H1 (cell line): ENCODE results near the gene KCND1. TPM values are rescaled to one million over a fixed set of nuclear protein-coding genes. Genes with fewer than 3 reads are reported as not detected.

Experiments
- CTCF ChIA-PET: fragments of 300-600 bp; sonication (Branson Sonifier 250); formaldehyde crosslinking; loops from one replicate; lab custom pipeline; 2021; ENCODE audit not compliant: partially characterized antibody; lab: Charles Lee
- POLR2A ChIA-PET: fragments of 300-600 bp; sonication (Branson Sonifier 250); formaldehyde crosslinking; loops from one replicate; lab custom pipeline; 2021; ENCODE audit warnings: inconsistent platforms; ENCODE audit not compliant: partially characterized antibody; lab: Charles Lee
- DNase-seq, 2 experiments: peaks; one replicate each; pipeline versions ENCODE4 v3.0.0 to v3.0.0-alpha.2; 2010 to 2022; ENCODE audit warnings: low spot score in 2 of 2, low read depth in 1 of 2, mixed read lengths in 1 of 2
- FAIRE-seq: peaks from 2 replicates; lab custom pipeline; 2011; peaks lifted over from hg19 to GRCh38; lab: Jason Lieb, UNC
- H2AFZ ChIP-seq: 2 replicates; pipeline ENCODE4 v1.8.1; 2012; ENCODE audit warnings: low read length, inconsistent platforms
- H2AK5ac ChIP-seq: 2 replicates; pipeline ENCODE4 v1.6.1; 2013; ENCODE audit warnings: low read depth, low read length
- H2BK120ac ChIP-seq: replicated peaks from 2 replicates; pipeline ENCODE3; 2013; ENCODE audit warnings: low read depth, low read length, inconsistent platforms
- H2BK12ac ChIP-seq: 2 replicates; pipeline ENCODE4 v1.6.1; 2013; ENCODE audit warnings: low read depth, low read length
- H2BK15ac ChIP-seq: 2 replicates; pipeline ENCODE4 v1.6.1; 2013; ENCODE audit warnings: low read length
- H2BK20ac ChIP-seq: 2 replicates; pipeline ENCODE4 v1.6.1; 2013; ENCODE audit warnings: low read length
- H2BK5ac ChIP-seq: 2 replicates; pipeline ENCODE4 v1.6.1; 2013; ENCODE audit warnings: low read depth, low read length
- H3K14ac ChIP-seq: 2 replicates; pipeline ENCODE4 v1.6.1; 2013; ENCODE audit warnings: inconsistent platforms; ENCODE audit not compliant: insufficient read length
- H3K18ac ChIP-seq: 2 replicates; pipeline ENCODE4 v1.6.1; 2013; ENCODE audit warnings: low read length; ENCODE audit errors: extremely low read depth
- H3K23ac ChIP-seq: 2 replicates; pipeline ENCODE4 v1.6.1; 2013; ENCODE audit warnings: inconsistent platforms; ENCODE audit not compliant: insufficient read length
- H3K23me2 ChIP-seq: 2 replicates; pipeline ENCODE4 v1.6.1; 2013; ENCODE audit warnings: low read depth, low read length
- H3K27ac ChIP-seq: 2 replicates; pipeline ENCODE4 v1.6.1; 2011; ENCODE audit warnings: low read depth, low read length, inconsistent platforms
- H3K27me3 ChIP-seq, 4 experiments: replicated peaks in 1 of 4; 1 replicate in 1 of 4; 2 replicates in 3 of 4; pipeline versions ENCODE4 v1.6.1 to v1.8.1; 2011 to 2013; ENCODE audit warnings: low read length in 3 of 4, mild to moderate bottlenecking in 3 of 4, inconsistent platforms in 2 of 4, mixed read lengths in 2 of 4, moderate library complexity in 1 of 4; ENCODE audit not compliant: control insufficient read depth in 3 of 4, insufficient read depth in 3 of 4; ENCODE audit errors: extremely low read depth in 1 of 4
- H3K36me3 ChIP-seq, 4 experiments: 2 replicates each; pipeline versions ENCODE4 v1.6.1 to v1.8.1; 2011 to 2013; ENCODE audit warnings: mild to moderate bottlenecking in 4 of 4, low read length in 3 of 4, moderate library complexity in 2 of 4, control low read depth in 1 of 4, inconsistent platforms in 1 of 4; ENCODE audit not compliant: insufficient read depth in 4 of 4, control insufficient read depth in 2 of 4
- H3K4ac ChIP-seq: replicated peaks from 2 replicates; pipeline ENCODE3; 2013; ENCODE audit warnings: low read length, low read depth, mixed read lengths, inconsistent platforms; ENCODE audit not compliant: insufficient read length
- H3K4me1 ChIP-seq, 4 experiments: replicated peaks in 1 of 4; 1 replicate in 1 of 4; 2 replicates in 3 of 4; pipeline versions ENCODE4 v1.6.1 to v1.8.1; 2011 to 2013; ENCODE audit warnings: low read length in 3 of 4, inconsistent platforms in 2 of 4, mixed read lengths in 1 of 4; ENCODE audit not compliant: insufficient read depth in 4 of 4, control insufficient read depth in 3 of 4
- H3K4me2 ChIP-seq, 2 experiments: 2 replicates each; pipeline versions ENCODE4 v1.6.1 to v1.8.1; 2011 to 2013; ENCODE audit warnings: low read depth in 2 of 2, low read length in 2 of 2, control low read depth in 1 of 2, inconsistent platforms in 1 of 2, mild to moderate bottlenecking in 1 of 2; ENCODE audit not compliant: insufficient read depth in 1 of 2
- H3K4me3 ChIP-seq, 4 experiments: fragments of 200-600, 300-600 bp in 1 of 4; sonication (generic), shearing (Covaris generic), sonication (Bioruptor Twin) in 1 of 4; 2 replicates each; pipeline versions ENCODE4 v1.5.1 to v1.8.1; 2011 to 2016; ENCODE audit warnings: low read length in 4 of 4, low read depth in 3 of 4, control low read depth in 2 of 4, inconsistent platforms in 2 of 4, mild to moderate bottlenecking in 2 of 4, mixed read lengths in 1 of 4, moderate library complexity in 1 of 4; ENCODE audit not compliant: insufficient read depth in 2 of 4; ENCODE audit errors: extremely low read depth in 1 of 4
- H3K56ac ChIP-seq: replicated peaks from 2 replicates; pipeline ENCODE3; 2013; ENCODE audit warnings: low read depth, mild to moderate bottlenecking, mixed read lengths, low read length, inconsistent platforms; ENCODE audit not compliant: insufficient read length
- H3K79me1 ChIP-seq: 2 replicates; pipeline ENCODE4 v1.6.1; 2013; ENCODE audit warnings: low read depth, low read length, control low read depth
- H3K79me2 ChIP-seq, 2 experiments: 2 replicates each; pipeline versions ENCODE4 v1.6.1 to v1.8.1; 2012 to 2013; ENCODE audit warnings: low read length in 2 of 2, mild to moderate bottlenecking in 2 of 2, inconsistent platforms in 1 of 2; ENCODE audit not compliant: insufficient read depth in 2 of 2, control insufficient read depth in 1 of 2
- H3K9ac ChIP-seq, 4 experiments: replicated peaks in 1 of 4; 1 replicate in 1 of 4; 2 replicates in 3 of 4; pipeline versions ENCODE4 v1.6.1 to v1.8.1; 2011 to 2013; ENCODE audit warnings: low read depth in 3 of 4, low read length in 3 of 4, control low read depth in 2 of 4, mild to moderate bottlenecking in 2 of 4, moderate library complexity in 2 of 4, inconsistent platforms in 1 of 4; ENCODE audit errors: extremely low read depth in 1 of 4
- H3K9me3 ChIP-seq, 2 experiments: 2 replicates each; pipeline versions ENCODE4 v1.6.1 to v1.8.1; 2012 to 2013; ENCODE audit warnings: mild to moderate bottlenecking in 2 of 2, moderate library complexity in 2 of 2, control low read depth in 1 of 2, inconsistent platforms in 1 of 2, low read depth in 1 of 2, low read length in 1 of 2, mixed read lengths in 1 of 2; ENCODE audit not compliant: insufficient read depth in 2 of 2
- H4K20me1 ChIP-seq, 2 experiments: replicated peaks in 1 of 2; 2 replicates each; pipeline versions ENCODE3 to v1.8.1; 2011 to 2013; ENCODE audit warnings: inconsistent platforms in 2 of 2, low read length in 2 of 2, mild to moderate bottlenecking in 1 of 2; ENCODE audit not compliant: insufficient read depth in 2 of 2, control insufficient read depth in 1 of 2
- H4K5ac ChIP-seq: 2 replicates; pipeline ENCODE4 v1.6.1; 2013; ENCODE audit warnings: low read length, low read depth, mixed read lengths, inconsistent platforms; ENCODE audit not compliant: insufficient read length
- H4K8ac ChIP-seq: 2 replicates; pipeline ENCODE4 v1.8.0; 2013; ENCODE audit warnings: mild to moderate bottlenecking, moderate library complexity, low read length, inconsistent platforms; ENCODE audit not compliant: insufficient read depth; ENCODE audit errors: extremely low read depth
- H4K91ac ChIP-seq: replicated peaks from 2 replicates; pipeline ENCODE3; 2013; ENCODE audit warnings: low read length, mixed read lengths, inconsistent platforms; ENCODE audit not compliant: insufficient read length
- ASH2L ChIP-seq: fragments of 200-600, 300-600 bp; sonication (generic); IDR thresholded peaks from one replicate; pipeline ENCODE4 v1.7.1; 2017; ENCODE audit warnings: low read length
- BRCA1 ChIP-seq: IDR thresholded peaks from 2 replicates; pipeline ENCODE4 v1.6.1; 2012; ENCODE audit warnings: low read depth, low read length, improper control_type of control experiment
- CTCF ChIP-seq, 3 experiments: IDR thresholded peaks; 1 replicate in 2 of 3; 2 replicates in 1 of 3; pipeline versions ENCODE4 v1.5.1 to v1.6.1; 2011; ENCODE audit warnings: low read length in 3 of 3, mild to moderate bottlenecking in 3 of 3, inconsistent platforms in 2 of 3, low read depth in 1 of 3, moderate library complexity in 1 of 3; ENCODE audit not compliant: insufficient read depth in 1 of 3; ENCODE audit errors: control extremely low read depth in 1 of 3
- EGR1 ChIP-seq: IDR thresholded peaks from 2 replicates; pipeline ENCODE4 v1.6.1; 2011; ENCODE audit warnings: low read depth, low read length, borderline replicate concordance
- EP300 ChIP-seq, 2 experiments: IDR thresholded peaks; 1 replicate in 1 of 2; 2 replicates in 1 of 2; pipeline ENCODE4 v1.6.1; 2011 to 2012; ENCODE audit warnings: low read depth in 2 of 2, low read length in 2 of 2, mild to moderate bottlenecking in 2 of 2, borderline replicate concordance in 1 of 2, inconsistent platforms in 1 of 2, moderate library complexity in 1 of 2
- GABPA ChIP-seq: IDR thresholded peaks from 2 replicates; pipeline ENCODE4 v1.6.1; 2011; ENCODE audit warnings: mild to moderate bottlenecking, low read length, moderate library complexity, borderline replicate concordance; ENCODE audit not compliant: insufficient read depth
- HDAC6 ChIP-seq: IDR thresholded peaks from one replicate; pipeline ENCODE4 v1.7.1; 2012; ENCODE audit warnings: low read depth, mild to moderate bottlenecking, inconsistent platforms, low read length, moderate library complexity
- KDM1A ChIP-seq: fragments of 200-600, 300-600 bp; sonication (generic); IDR thresholded peaks from 2 replicates; pipeline ENCODE4 v1.7.1; 2016; ENCODE audit warnings: mild to moderate bottlenecking, low read length, borderline replicate concordance
- RAD21 ChIP-seq, 2 experiments: IDR thresholded peaks in 1 of 2; conservative IDR thresholded peaks in 1 of 2; 2 replicates each; pipeline ENCODE4 v1.6.1; 2011; ENCODE audit warnings: low read depth in 2 of 2, low read length in 2 of 2, improper control_type of control experiment in 1 of 2, inconsistent platforms in 1 of 2, mild to moderate bottlenecking in 1 of 2, moderate library complexity in 1 of 2
- SP2 ChIP-seq: IDR thresholded peaks from 2 replicates; pipeline ENCODE4 v1.6.1; 2012; ENCODE audit warnings: mild to moderate bottlenecking, low read length, inconsistent platforms
- SRF ChIP-seq: IDR thresholded peaks from 2 replicates; pipeline ENCODE4 v1.6.1; 2011; ENCODE audit warnings: mild to moderate bottlenecking, low read depth, low read length, moderate library complexity
- WGBS, 2 experiments: shearing (Covaris generic) in 1 of 2; methylation state at CpG; one replicate each; pipeline versions ENCODE4 v1.1.6 to v1.1.7; 2013 to 2015; ENCODE audit warnings: low lambda C conversion rate in 2 of 2, mixed read lengths in 2 of 2, inconsistent platforms in 1 of 2, low coverage in 1 of 2, missing lambda C conversion rate in 1 of 2; ENCODE audit not compliant: insufficient replicate concordance in 2 of 2, insufficient coverage in 1 of 2, insufficient read length in 1 of 2; ENCODE audit errors: extremely low coverage in 1 of 2, missing lambda C conversion rate in 1 of 2; 5-methylcytosine and 5-hydroxymethylcytosine counted together
- polyA plus RNA-seq, 7 experiments: library from polyadenylated mRNA; depleted of rRNA in 3 of 7; stranded (reverse) in 5 of 7; unstranded in 2 of 7; fragments of >200 nt in 5 of 7; fragments of 200-250 nt in 2 of 7; gene quantifications; 1 replicate in 5 of 7; 2 replicates in 1 of 7; 4 replicates in 1 of 7; pipeline versions ENCODE4 v1.2.1 to v1.2.3, GENCODE V29; 2011 to 2013; ENCODE audit warnings: missing spikeins in 2 of 7, mixed read lengths in 2 of 7
- total RNA-seq: library from RNA; stranded (reverse); fragmentation: NEBNext Ultra II Directional; extraction: Animal tissue kit (Norgen Biotek cat#: 25700); gene quantifications from 2 replicates; pipeline ENCODE4 v1.2.1, GENCODE V29; 2021

The KCND1 gene
- total and polyA plus RNA-seq, 2 of the 8 experiments (the other 6 are each of a cell fraction or from before 2014, with no cell fraction given) = 3.1 to 6.8 TPM

DNA sequence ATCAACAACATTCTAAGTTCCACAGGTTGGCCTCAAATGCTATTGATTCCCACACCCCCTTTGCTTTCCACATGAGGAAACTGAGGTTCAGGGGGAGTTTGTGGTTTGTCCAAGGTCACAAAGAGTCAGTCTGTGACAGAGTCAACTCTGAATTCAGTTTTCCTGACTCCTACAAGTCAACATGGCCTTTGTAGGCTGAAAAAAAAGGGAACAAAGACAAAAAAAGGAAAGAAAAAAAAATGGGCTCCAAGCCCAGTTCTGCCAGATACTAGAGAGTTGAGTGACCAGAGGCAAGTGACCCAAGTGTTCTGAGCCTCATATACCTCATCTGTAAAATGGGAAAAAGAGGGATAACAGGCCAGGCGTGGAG, 36.4 kb downstream of the KCND1 start:
- FAIRE-seq = no peak
- Histone ChIP-seq H3K36me3 (peaks cover 0 to 30% (median 10%) of the 10 kb centered on the region in 4 experiments; a peak in 6 of 8 replicates), H2BK15ac (no peak overlapping the region)
- TF ChIP-seq ASH2L (no peak), EGR1 (no peak), HDAC6 (no peak), EP300 (IDR thresholded peaks at IDR 0.05; ENCODE audit: borderline replicate concordance in 1 of 2, low read depth in 2 of 2, low read length in 2 of 2) (no peak), GABPA (no peak), BRCA1 (no peak), KDM1A (no peak), CTCF (IDR thresholded peaks at IDR 0.05; ENCODE audit: control extremely low read depth in 1 of 3, insufficient read depth in 1 of 3, low read depth in 1 of 3, low read length in 3 of 3) (no peak), SP2 (no peak), RAD21 (IDR thresholded peaks at IDR 0.05 in 1 of 2, conservative IDR thresholded peaks at IDR 0.05 in 1 of 2; ENCODE audit: low read depth in 2 of 2, low read length in 2 of 2) (no peak), SRF (no peak)

More for the DNA sequence above, 36.4 kb downstream of the KCND1 start:
- no peak overlapping the region for H3K4me2 ChIP-seq
- 100% methylated on average over 1 of the region's 1 CpG; no CpG with 5 or more reads in 1 of the 2 experiments for WGBS, 2 experiments
- no peak overlapping the region for H2AK5ac ChIP-seq
- H3K79me2 ChIP-seq = peaks cover 0 to 43% of the 10 kb centered on the region in 2 experiments; a peak in 2 of 4 replicates
- no peak overlapping the region for H3K14ac ChIP-seq
- H3K56ac ChIP-seq = no peak overlapping the region
- no peak overlapping the region for H3K4me3 ChIP-seq
- H3K27ac ChIP-seq = no peak overlapping the region
- no peak overlapping the region for H2AFZ ChIP-seq
- no peak overlapping the region for H2BK20ac ChIP-seq
- no peak overlapping the region for H4K5ac ChIP-seq
- H3K18ac ChIP-seq = no peak overlapping the region
- H3K23me2 ChIP-seq = no peaks in the 10 kb centered on the region
- no peak overlapping the region for H3K23ac ChIP-seq
- no peaks in the 10 kb centered on the region for H3K27me3 ChIP-seq
- no peak for DNase-seq
- peaks cover 0 to 12% (median 3%) of the 10 kb centered on the region in 4 experiments; a peak in 6 of 7 replicates for H3K4me1 ChIP-seq
- H4K91ac ChIP-seq = no peak overlapping the region
- no peak overlapping the region for H3K4ac ChIP-seq
- no peaks in the 10 kb centered on the region for H3K9me3 ChIP-seq
- H3K79me1 ChIP-seq = no peaks in the 10 kb centered on the region
- ChIA-PET POLR2A (interaction anchor here (1.3 to 21.5 kb wide), 2 partner anchors 20 to 37 kb away, joined by 4 to 572 read pairs; partner anchors contain the start of genes PIM2 and SLC35A2), CTCF (interaction anchor here (1.0 to 3.1 kb wide), 2 partner anchors 8 to 23 kb away, joined by 3 to 20 read pairs; no protein-coding TSS in a partner anchor)
- no peak overlapping the region for H2BK12ac ChIP-seq
- no peak overlapping the region for H2BK5ac ChIP-seq
- no peak overlapping the region for H4K8ac ChIP-seq
- no peaks in the 10 kb centered on the region for H4K20me1 ChIP-seq
- H3K9ac ChIP-seq = no peak overlapping the region
- H2BK120ac ChIP-seq = no peak overlapping the region
